ENCODE data around the gene KLHL29. TPM values are rescaled to one million over a fixed set of nuclear protein-coding genes. Genes with fewer than 3 reads are reported as not detected.

KLHL29 gene
- total RNA-seq, 1 experiment from 2014 or later: 7.7 TPM

DNA sequence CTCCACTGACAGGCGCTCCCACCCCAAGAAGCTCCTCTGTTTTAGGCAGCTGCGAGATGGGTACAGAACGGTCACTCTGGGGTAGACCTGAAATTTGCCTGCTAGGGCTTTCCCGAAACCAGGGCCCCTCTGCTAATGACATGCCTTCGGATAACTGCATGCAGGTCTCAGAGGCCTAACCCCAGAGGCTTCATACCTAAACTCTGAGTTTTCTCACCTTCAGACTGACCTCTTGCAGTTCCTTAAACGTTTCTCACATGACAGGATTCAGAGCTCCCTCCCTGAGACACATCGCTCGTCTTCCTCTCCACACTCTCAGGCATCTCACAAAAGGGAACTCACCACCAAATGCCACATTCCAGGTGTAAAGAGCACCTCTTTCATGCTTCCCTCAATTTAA is 11.3 kb upstream of the KLHL29 start:
- ATAC-seq: no peak
- Histone ChIP-seq H3K9me3 (ENCODE audit: control insufficient read depth, insufficient read depth, low read depth, low read length) (no peaks in the 10 kb centered on the region), H3K27me3 (ENCODE audit: control insufficient read depth, insufficient read depth, low read length) (no peaks in the 10 kb centered on the region), H3K4me1 (ENCODE audit: control insufficient read depth, insufficient read depth, low read length) (no peaks in the 10 kb centered on the region), H3K36me3 (ENCODE audit: control insufficient read depth, insufficient read depth, low read length) (no peaks in the 10 kb centered on the region), H3K27ac (ENCODE audit: low read length) (no peak overlapping the region), H3K4me3 (ENCODE audit: low read depth in 2 of 2, low read length in 2 of 2) (no peak overlapping the region)
- CTCF ChIA-PET: no interaction called here
- no peak for TF ChIP-seq TCF7L2 (IDR thresholded peaks at IDR 0.05; ENCODE audit: low read depth, low read length)
- TF ChIP-seq, protein P1, sequence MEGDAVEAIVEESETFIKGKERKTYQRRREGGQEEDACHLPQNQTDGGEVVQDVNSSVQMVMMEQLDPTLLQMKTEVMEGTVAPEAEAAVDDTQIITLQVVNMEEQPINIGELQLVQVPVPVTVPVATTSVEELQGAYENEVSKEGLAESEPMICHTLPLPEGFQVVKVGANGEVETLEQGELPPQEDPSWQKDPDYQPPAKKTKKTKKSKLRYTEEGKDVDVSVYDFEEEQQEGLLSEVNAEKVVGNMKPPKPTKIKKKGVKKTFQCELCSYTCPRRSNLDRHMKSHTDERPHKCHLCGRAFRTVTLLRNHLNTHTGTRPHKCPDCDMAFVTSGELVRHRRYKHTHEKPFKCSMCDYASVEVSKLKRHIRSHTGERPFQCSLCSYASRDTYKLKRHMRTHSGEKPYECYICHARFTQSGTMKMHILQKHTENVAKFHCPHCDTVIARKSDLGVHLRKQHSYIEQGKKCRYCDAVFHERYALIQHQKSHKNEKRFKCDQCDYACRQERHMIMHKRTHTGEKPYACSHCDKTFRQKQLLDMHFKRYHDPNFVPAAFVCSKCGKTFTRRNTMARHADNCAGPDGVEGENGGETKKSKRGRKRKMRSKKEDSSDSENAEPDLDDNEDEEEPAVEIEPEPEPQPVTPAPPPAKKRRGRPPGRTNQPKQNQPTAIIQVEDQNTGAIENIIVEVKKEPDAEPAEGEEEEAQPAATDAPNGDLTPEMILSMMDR (IDR thresholded peaks at IDR 0.05): no peak
- no peak for TF ChIP-seq SIN3A (IDR thresholded peaks at IDR 0.05; ENCODE audit: borderline replicate concordance, insufficient read depth, low read depth, low read length)
- TF ChIP-seq REST (IDR thresholded peaks at IDR 0.05; ENCODE audit: insufficient read depth in 1 of 2, low read depth in 2 of 2, low read length in 1 of 2): no peak
- no peak for TF ChIP-seq POLR2AphosphoS5 (IDR thresholded peaks at IDR 0.05; ENCODE audit: low read depth, low read length)
- no TSS peak for BruUV-seq (replicated peaks)
- DNase-seq (ENCODE audit: low read depth, low spot score): no peak
- in situ Hi-C loops (cut with HindIII; ENCODE audit: low pct_unique_long_range_greater_than_20kb, low sequenced_read_pairs): no loop called here
- intact Hi-C loops (cut with micrococcal nuclease; ENCODE audit: unreplicated experiment): no loop called here
- POLR2A ChIA-PET: interaction anchor here (0.6 kb wide), 1 partner anchor 88 kb away, joined by 14 read pairs; no protein-coding TSS in a partner anchor

DNA sequence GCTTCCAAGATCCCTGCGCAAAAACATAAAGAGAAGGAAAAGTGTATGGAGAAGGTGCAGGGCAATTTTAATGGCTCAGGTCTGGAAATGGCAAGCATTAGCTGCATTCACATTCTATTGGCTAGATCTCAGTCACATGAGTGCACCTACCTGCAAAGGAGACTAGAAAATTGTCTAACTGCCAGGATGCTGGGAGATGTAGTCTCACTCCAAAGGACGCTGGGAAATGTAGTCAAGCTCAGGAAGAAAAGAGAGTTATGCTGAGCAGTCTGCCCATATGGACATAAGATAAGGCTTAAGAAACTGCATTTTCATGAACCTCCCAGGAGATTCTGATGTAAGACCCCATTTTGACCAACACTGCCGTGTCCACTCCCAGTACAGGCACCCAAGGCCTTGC is 9.5 kb upstream of the KLHL29 start:
- in situ Hi-C loops (cut with HindIII; ENCODE audit: low pct_unique_long_range_greater_than_20kb, low sequenced_read_pairs) (no loop called here), intact Hi-C loops (cut with micrococcal nuclease; ENCODE audit: unreplicated experiment) (no loop called here)
- ChIA-PET POLR2A (no interaction called here), CTCF (interaction anchor here (1.0 kb wide), 1 partner anchor 63 kb away, joined by 3 read pairs; no protein-coding TSS in a partner anchor)
- Histone ChIP-seq H3K4me1 (ENCODE audit: control insufficient read depth, insufficient read depth, low read length) (no peaks in the 10 kb centered on the region), H3K36me3 (ENCODE audit: control insufficient read depth, insufficient read depth, low read length) (no peaks in the 10 kb centered on the region), H3K4me3 (ENCODE audit: low read depth in 2 of 2, low read length in 2 of 2) (no peak overlapping the region), H3K27me3 (ENCODE audit: control insufficient read depth, insufficient read depth, low read length) (no peaks in the 10 kb centered on the region), H3K27ac (ENCODE audit: low read length) (no peak overlapping the region), H3K9me3 (ENCODE audit: control insufficient read depth, insufficient read depth, low read depth, low read length) (no peaks in the 10 kb centered on the region)
- TF ChIP-seq, protein P1 (IDR thresholded peaks at IDR 0.05): no peak
- no peak for TF ChIP-seq POLR2AphosphoS5 (IDR thresholded peaks at IDR 0.05; ENCODE audit: low read depth, low read length)
- TF ChIP-seq SIN3A (IDR thresholded peaks at IDR 0.05; ENCODE audit: borderline replicate concordance, insufficient read depth, low read depth, low read length): no peak
- TF ChIP-seq TCF7L2 (IDR thresholded peaks at IDR 0.05; ENCODE audit: low read depth, low read length): no peak
- no peak for TF ChIP-seq REST (IDR thresholded peaks at IDR 0.05; ENCODE audit: insufficient read depth in 1 of 2, low read depth in 2 of 2, low read length in 1 of 2)
- ATAC-seq (peak; percentile 63), DNase-seq (ENCODE audit: low read depth, low spot score) (no peak)
- no TSS peak for BruUV-seq (replicated peaks)

Data from Panc1 (cell line).